NCI-H524 (cell line): Measurements from ENCODE around the gene SNX32.
A peak's percentile ranks its signal among the peaks of the same experiment; 100 is the strongest.

Source experiments
- DNase-seq, 2 experiments: peaks; one replicate each; lab custom pipeline; 2025; lab: John Stamatoyannopoulos, UW

SNX32 gene

GRCh38 chr11:65797711-65798110 is 36.1 kb upstream of the SNX32 start:
- no peak for DNase-seq

GRCh38 chr11:65798882-65799281 is 34.9 kb upstream of the SNX32 start:
- DNase-seq = no peak

DNA sequence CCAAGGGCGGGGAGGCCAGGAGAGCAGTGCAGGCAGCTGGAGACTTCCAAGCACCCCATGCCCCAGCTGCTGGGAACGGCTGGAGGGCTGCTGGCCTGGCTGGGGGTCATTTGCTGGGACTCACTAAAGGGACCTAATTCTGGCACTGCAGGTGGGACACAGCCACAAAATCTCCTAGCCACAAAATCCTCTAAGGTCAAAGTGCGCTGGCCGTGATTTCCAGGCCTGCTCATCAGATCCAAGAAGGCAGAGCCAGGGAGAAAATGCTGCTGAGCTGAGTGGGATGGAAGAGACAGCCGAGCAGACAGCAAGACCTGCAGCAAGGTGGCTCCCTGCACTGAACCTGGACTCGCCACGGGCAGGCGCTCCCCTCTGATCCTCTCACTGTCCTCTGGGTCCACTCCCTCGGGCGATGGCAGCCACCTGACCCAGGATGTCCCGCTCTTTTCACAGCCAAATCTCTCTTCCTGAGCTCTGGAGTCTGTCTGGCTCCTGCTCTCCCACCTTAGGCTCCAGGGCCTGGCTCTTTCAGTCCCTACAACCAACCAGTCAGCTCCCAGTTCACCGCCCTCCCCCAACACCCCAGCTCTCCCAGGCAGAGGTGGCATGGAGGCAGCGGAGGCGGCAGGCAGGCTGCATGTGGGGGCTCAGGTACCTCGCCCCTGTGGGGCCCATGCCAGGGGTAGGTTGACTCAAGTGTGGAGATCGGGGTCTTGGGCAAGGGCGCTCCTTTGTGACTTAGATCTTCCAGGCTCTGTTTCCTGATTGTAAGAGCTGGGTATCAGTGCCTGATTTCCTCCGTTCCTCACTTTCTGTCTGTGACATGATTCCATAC is 32.4 kb upstream of the SNX32 start:
- DNase-seq = no peak

- DNase-seq = no peak
These were observed 30.9 kb upstream of the SNX32 start for GRCh38 chr11:65802841-65803240.

- no peak for DNase-seq
These were observed 29.8 kb upstream of the SNX32 start for GRCh38 chr11:65803797-65804492.

- no peak for DNase-seq
These were observed 26.8 kb upstream of the SNX32 start for GRCh38 chr11:65806979-65807378.

- DNase-seq = no peak
These were observed 24.9 kb upstream of the SNX32 start for GRCh38 chr11:65808744-65809341.

DNA sequence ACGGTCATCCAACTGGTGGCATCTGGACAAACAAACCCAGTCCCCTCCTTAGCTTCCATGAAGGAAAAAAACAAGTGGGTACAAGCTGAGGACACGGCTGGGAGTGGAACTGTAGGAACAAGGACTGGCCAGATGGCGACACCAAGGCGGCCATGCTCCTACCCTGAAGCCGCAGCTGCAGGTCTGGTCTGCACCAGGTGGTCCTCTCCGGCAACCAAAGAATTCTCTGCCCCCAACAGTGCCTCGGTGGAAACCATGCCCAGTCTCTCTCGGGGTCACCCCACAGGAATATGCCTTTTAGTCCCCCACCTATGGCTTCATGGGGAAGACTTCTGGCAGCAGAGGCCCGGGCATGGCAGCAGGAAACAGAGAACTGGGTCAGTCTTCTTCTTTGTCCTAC is 24.3 kb upstream of the SNX32 start:
- no peak for DNase-seq

- no peak for DNase-seq
These were observed 23.5 kb upstream of the SNX32 start for GRCh38 chr11:65810046-65810868.

- DNase-seq = peak in 1 of 2 experiments; percentile 68
These were observed 21.8 kb upstream of the SNX32 start for GRCh38 chr11:65811764-65812475.

DNA sequence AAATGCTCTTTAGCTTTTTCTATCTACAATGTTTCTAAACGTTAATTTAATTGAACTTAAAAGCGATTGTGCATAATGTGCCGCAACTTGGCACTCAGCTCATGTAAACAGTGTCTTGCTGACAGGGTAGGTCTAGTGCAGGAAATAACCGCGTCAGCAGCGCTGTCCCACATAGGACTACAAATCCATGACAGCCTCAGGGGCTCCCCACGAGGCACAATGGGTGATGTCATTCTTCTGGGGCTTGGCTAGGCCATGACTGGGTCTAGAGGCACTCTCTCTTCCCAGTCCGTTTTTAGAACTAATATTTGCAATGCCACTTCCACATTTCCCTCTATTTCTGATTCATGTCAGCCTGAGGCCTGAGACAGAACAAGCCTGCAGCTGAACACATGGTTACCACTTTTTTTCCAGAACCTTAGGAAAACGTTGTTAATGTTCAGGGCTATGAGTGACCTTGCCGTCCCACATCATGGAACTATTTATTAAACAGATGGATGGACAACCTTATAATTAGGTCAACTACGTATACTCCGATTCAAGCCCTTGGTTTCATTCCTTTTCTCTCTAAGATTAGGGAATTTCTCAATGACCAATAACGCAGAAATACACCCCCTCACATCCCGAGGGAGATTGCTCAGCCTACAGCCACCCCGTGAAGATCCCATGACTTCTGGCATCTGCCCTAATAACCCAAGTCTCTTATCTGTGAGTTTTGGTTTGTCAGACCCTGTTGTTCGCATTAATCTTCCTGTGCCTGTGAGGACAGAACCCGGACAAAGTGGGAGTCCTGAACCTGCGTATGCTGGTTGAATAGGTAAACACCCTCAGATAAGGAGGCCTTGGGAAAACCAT is 19.4 kb upstream of the SNX32 start:
- no peak for DNase-seq

DNA sequence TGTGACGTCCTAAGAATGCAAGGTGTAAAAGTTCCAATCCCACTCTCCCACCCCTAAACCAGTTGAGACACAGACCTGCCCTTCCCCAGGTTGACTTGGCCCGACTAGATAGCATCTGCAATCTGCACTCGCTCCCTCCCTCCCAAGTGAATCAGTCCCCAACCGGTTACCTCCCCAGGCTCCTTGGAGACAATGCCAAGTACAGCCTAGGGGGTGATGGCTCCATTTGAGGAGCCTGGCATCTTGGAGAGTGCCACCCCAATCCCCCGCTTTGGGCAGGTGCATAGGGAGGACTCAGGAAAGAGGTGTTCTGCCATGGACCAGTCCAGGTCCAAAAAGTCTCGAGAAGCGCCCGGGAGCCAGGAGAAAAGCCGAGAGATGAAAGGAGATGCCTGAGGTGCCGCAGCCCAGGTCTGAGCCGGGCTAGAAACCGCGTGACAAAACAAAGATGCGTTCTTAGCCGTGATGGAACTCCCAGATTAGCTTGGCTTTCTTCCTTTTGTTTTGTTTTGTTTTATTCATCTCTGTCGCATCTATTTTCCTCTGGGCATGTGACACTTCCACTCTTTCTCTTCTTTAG is 18.7 kb upstream of the SNX32 start:
- no peak for DNase-seq

DNA sequence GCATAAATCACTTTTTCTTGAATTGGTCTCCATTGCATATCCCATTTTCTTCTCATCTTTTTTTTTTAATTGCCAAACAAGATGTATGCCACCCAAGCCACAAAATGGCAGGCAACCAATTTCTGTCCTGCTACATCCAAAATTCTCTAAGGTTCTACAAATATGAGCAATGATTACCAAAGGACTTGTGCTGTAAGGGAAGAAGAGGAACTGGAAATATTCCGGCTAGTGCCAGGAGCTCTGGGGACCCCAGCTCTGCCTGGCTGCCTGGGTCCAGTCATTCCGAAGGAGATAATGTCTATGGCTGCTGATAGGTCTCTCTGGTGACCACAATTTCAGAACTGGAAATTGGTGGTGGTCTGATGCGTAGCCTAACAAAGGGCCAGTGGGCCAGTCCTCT is 17.1 kb upstream of the SNX32 start:
- no peak for DNase-seq

GRCh38 chr11:65817312-65817834 is 16.4 kb upstream of the SNX32 start:
- no peak for DNase-seq

DNA sequence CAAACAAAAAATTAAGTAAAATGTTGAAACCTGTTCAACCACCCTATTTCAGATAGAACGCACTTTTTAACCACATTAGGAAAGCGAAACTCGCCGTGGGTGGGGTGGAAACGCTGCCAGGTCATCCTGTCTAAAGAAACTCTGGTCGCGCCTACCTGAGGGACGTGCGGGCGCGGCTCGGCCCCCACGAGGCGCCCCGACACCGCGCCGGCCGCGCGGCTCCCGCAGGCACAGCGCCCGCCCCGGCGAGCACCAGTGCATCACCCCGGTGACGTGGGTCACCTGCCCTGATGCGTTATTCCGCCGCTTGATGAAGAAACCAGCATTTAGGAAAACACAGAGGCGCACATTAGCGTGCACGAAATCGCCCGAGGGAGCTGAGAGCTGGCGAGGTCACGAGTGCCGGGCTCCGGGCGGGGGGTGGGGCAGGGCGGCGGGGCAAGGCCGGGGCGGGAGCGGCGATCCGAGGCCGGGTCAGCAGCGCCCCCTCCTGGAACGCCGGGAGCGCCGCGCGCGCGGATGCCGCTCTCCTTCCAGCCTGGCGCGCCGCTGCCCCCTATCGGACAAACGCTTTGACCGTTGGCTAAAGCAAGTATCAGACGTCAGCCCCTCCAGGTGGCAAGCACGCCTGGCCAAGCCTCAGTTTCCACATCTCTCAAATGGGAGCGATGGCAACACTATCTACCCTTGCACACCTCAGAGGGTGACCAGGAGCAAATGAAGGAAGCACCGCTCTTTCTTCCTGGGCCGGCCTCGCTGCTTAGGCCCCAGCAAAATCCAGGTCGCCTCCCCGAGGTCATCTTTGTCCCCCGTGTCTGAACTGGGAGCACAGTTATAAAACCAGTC is 15.7 kb upstream of the SNX32 start:
- DNase-seq = peak; percentile 58 to 73

GRCh38 chr11:65821107-65821506 is 12.7 kb upstream of the SNX32 start:
- DNase-seq = no peak

- DNase-seq = no peak
These were observed 10.8 kb upstream of the SNX32 start for GRCh38 chr11:65822776-65823528.
